Activated CD4-positive, alpha-beta T cell treated with anti-CD3 and anti-CD28 coated beads for 48 hours (primary cell): ENCODE measurements around the gene RET.

ENCODE experiments used
- DNase-seq: peaks from one replicate; pipeline ENCODE4 v3.0.0-alpha.2; 2020

The RET gene

GRCh38 chr10:43044961-43045621, 31.8 kb upstream of the RET start:
- DNase-seq: no peak

- DNase-seq: no peak
Measured at GRCh38 chr10:43045631-43046287, 31.1 kb upstream of the RET start.

- no peak for DNase-seq
Measured at GRCh38 chr10:43046288-43046991, 30.4 kb upstream of the RET start.

- DNase-seq: no peak
Measured at GRCh38 chr10:43047288-43047970, 29.4 kb upstream of the RET start.

GRCh38 chr10:43048301-43049051, 28.4 kb upstream of the RET start:
- no peak for DNase-seq

GRCh38 chr10:43049081-43049551, 27.8 kb upstream of the RET start:
- no peak for DNase-seq

- DNase-seq: no peak
Measured at GRCh38 chr10:43050011-43050410, 26.9 kb upstream of the RET start.

GRCh38 chr10:43053825-43054224, 23.0 kb upstream of the RET start:
- no peak for DNase-seq

- no peak for DNase-seq
Measured at GRCh38 chr10:43054593-43054992, 22.3 kb upstream of the RET start.

- DNase-seq: no peak
Measured at GRCh38 chr10:43055217-43055616, 21.7 kb upstream of the RET start.

GRCh38 chr10:43055991-43056567, 20.8 kb upstream of the RET start:
- no peak for DNase-seq

- DNase-seq: no peak
Measured at GRCh38 chr10:43056568-43057011, 20.3 kb upstream of the RET start.

GRCh38 chr10:43057231-43057711, 19.6 kb upstream of the RET start:
- DNase-seq: no peak

- DNase-seq: no peak
Measured at GRCh38 chr10:43057831-43058340, 19.0 kb upstream of the RET start.

GRCh38 chr10:43058716-43059335, 18.0 kb upstream of the RET start:
- no peak for DNase-seq

- DNase-seq: no peak
Measured at GRCh38 chr10:43059336-43059720, 17.5 kb upstream of the RET start.

GRCh38 chr10:43059828-43060227, 17.0 kb upstream of the RET start:
- DNase-seq: no peak

- DNase-seq: no peak
Measured at GRCh38 chr10:43060291-43060690, 16.6 kb upstream of the RET start.

GRCh38 chr10:43061331-43061730, 15.5 kb upstream of the RET start:
- no peak for DNase-seq

- no peak for DNase-seq
Measured at GRCh38 chr10:43061760-43062159, 15.1 kb upstream of the RET start.

GRCh38 chr10:43062402-43063160, 14.3 kb upstream of the RET start:
- DNase-seq: no peak
